Large intestine (tissue), 12 donors: ENCODE data around the gene ZNF160. TPM values are rescaled to one million over a fixed set of nuclear protein-coding genes. Genes with fewer than 3 reads are reported as not detected.

Experiments used
- DNase-seq, 2 donors: peaks; one replicate each; pipeline versions ENCODE4 v3.0.0 to v3.0.0-alpha.2; 2013
- H3K27ac ChIP-seq: one replicate; pipeline ENCODE4 v1.5.1; 2013; ENCODE audit warnings: low read length
- H3K27me3 ChIP-seq: 2 replicates; pipeline ENCODE4 v1.6.1; 2013; ENCODE audit warnings: low read length; ENCODE audit not compliant: control insufficient read depth, insufficient read depth
- H3K36me3 ChIP-seq: 2 replicates; pipeline ENCODE4 v1.6.1; 2013; ENCODE audit warnings: low read length; ENCODE audit not compliant: control insufficient read depth, insufficient read depth
- H3K4me1 ChIP-seq: one replicate; pipeline ENCODE4 v1.6.1; 2013; ENCODE audit warnings: low read length; ENCODE audit not compliant: control insufficient read depth, insufficient read depth
- H3K4me3 ChIP-seq: one replicate; pipeline ENCODE4 v1.5.1; 2013; ENCODE audit warnings: low read length
- H3K9me3 ChIP-seq: one replicate; pipeline ENCODE4 v1.6.1; 2013; ENCODE audit warnings: mild to moderate bottlenecking, low read depth, low read length, moderate library complexity; ENCODE audit not compliant: control insufficient read depth
- WGBS: methylation state at CpG from one replicate; pipeline ENCODE4 v1.1.5; 2013; ENCODE audit warnings: low lambda C conversion rate; ENCODE audit not compliant: insufficient coverage; 5-methylcytosine and 5-hydroxymethylcytosine counted together
- long read RNA-seq, 11 donors: transcript quantifications; one replicate each; lab custom pipeline, GENCODE V29; 2026
- polyA plus RNA-seq: library from polyadenylated mRNA; unstranded; fragments of 120-200 nt; gene quantifications from one replicate; pipeline ENCODE4 v1.2.1, GENCODE V29; 2013

ZNF160 gene
- polyA plus RNA-seq: 115 TPM
- long read RNA-seq, donor 1, full-length matches to known transcripts: 7 of 7 reads
- long read RNA-seq, donor 1, partial matches to known transcripts: 0 of 7 reads
- long read RNA-seq, donor 1, other reads (novel, unspliced or antisense): 0 of 7 reads
- long read RNA-seq, donor 2, full-length matches to known transcripts: 19 of 19 reads
- long read RNA-seq, donor 2, partial matches to known transcripts: 0 of 19 reads
- long read RNA-seq, donor 2, other reads (novel, unspliced or antisense): 0 of 19 reads
- long read RNA-seq, donor 3, full-length matches to known transcripts: 24 of 24 reads
- long read RNA-seq, donor 3, partial matches to known transcripts: 0 of 24 reads
- long read RNA-seq, donor 3, other reads (novel, unspliced or antisense): 0 of 24 reads
- long read RNA-seq, donor 4, full-length matches to known transcripts: 4 of 4 reads
- long read RNA-seq, donor 4, partial matches to known transcripts: 0 of 4 reads
- long read RNA-seq, donor 4, other reads (novel, unspliced or antisense): 0 of 4 reads
- long read RNA-seq, donor 5, full-length matches to known transcripts: 3 of 3 reads
- long read RNA-seq, donor 5, partial matches to known transcripts: 0 of 3 reads
- long read RNA-seq, donor 5, other reads (novel, unspliced or antisense): 0 of 3 reads
- long read RNA-seq, donor 6, full-length matches to known transcripts: 15 of 15 reads
- long read RNA-seq, donor 6, partial matches to known transcripts: 0 of 15 reads
- long read RNA-seq, donor 6, other reads (novel, unspliced or antisense): 0 of 15 reads
- long read RNA-seq, donor 7, full-length matches to known transcripts: 4 of 4 reads
- long read RNA-seq, donor 7, partial matches to known transcripts: 0 of 4 reads
- long read RNA-seq, donor 7, other reads (novel, unspliced or antisense): 0 of 4 reads
- long read RNA-seq, donor 8, full-length matches to known transcripts: 33 of 33 reads
- long read RNA-seq, donor 8, partial matches to known transcripts: 0 of 33 reads
- long read RNA-seq, donor 8, other reads (novel, unspliced or antisense): 0 of 33 reads
- long read RNA-seq, donor 9, full-length matches to known transcripts: 15 of 15 reads
- long read RNA-seq, donor 9, partial matches to known transcripts: 0 of 15 reads
- long read RNA-seq, donor 9, other reads (novel, unspliced or antisense): 0 of 15 reads
- long read RNA-seq, donor 10, full-length matches to known transcripts: 22 of 22 reads
- long read RNA-seq, donor 10, partial matches to known transcripts: 0 of 22 reads
- long read RNA-seq, donor 10, other reads (novel, unspliced or antisense): 0 of 22 reads
- long read RNA-seq, donor 11, full-length matches to known transcripts: 8 of 30 reads
- long read RNA-seq, donor 11, partial matches to known transcripts: 22 of 30 reads
- long read RNA-seq, donor 11, other reads (novel, unspliced or antisense): 0 of 30 reads

- H3K27me3 ChIP-seq: no peaks in the 10 kb centered on the region
- peak within 1 kb of the TSS; percentile 92 for H3K27ac ChIP-seq
- WGBS: 7% methylated on average over 3 of the region's 67 CpGs
- H3K36me3 ChIP-seq: peaks cover 19% of the 10 kb centered on the region
- DNase-seq: peak; percentile 98 to 99
- H3K9me3 ChIP-seq: no peaks in the 10 kb centered on the region
- peak within 1 kb of the TSS; percentile 78 for H3K4me3 ChIP-seq
- peaks cover 17% of the 10 kb centered on the region for H3K4me1 ChIP-seq
Observed at GRCh38 chr19:53103234-53104203, at the start of gene ZNF160. TSS of gene ZNF160 (minus strand) at chr19:53103422. CDS start at chr19:53086276, 17,146 bp downstream.

GRCh38 chr19:53147645-53148044 is 44.4 kb upstream of the ZNF160 start:
- H3K27ac ChIP-seq: no peak overlapping the region
- peaks cover 62% of the 10 kb centered on the region for H3K9me3 ChIP-seq
- H3K4me3 ChIP-seq: no peak overlapping the region
- peaks cover 46% of the 10 kb centered on the region for H3K36me3 ChIP-seq
- H3K4me1 ChIP-seq: no peaks in the 10 kb centered on the region
- no peak for DNase-seq
- no peaks in the 10 kb centered on the region for H3K27me3 ChIP-seq

GRCh38 chr19:53140351-53140750 is 37.1 kb upstream of the ZNF160 start:
- no peaks in the 10 kb centered on the region for H3K4me1 ChIP-seq
- peaks cover 50% of the 10 kb centered on the region for H3K9me3 ChIP-seq
- WGBS: 100% methylated on average over 1 of the region's 4 CpGs

GRCh38 chr19:53136432-53136831 is 33.2 kb upstream of the ZNF160 start:
- Histone ChIP-seq H3K27me3 (no peaks in the 10 kb centered on the region), H3K4me1 (no peaks in the 10 kb centered on the region), H3K27ac (no peak overlapping the region), H3K36me3 (peaks cover 3% of the 10 kb centered on the region), H3K4me3 (no peak overlapping the region), H3K9me3 (peaks cover 28% of the 10 kb centered on the region)
- DNase-seq: no peak
- no CpG with 5 or more reads among the region's 3 CpGs for WGBS

More at GRCh38 chr19:53140351-53140750, 37.1 kb upstream of the ZNF160 start:
- Histone ChIP-seq H3K27me3 (no peaks in the 10 kb centered on the region), H3K36me3 (peaks cover 22% of the 10 kb centered on the region), H3K27ac (no peak overlapping the region), H3K4me3 (no peak overlapping the region)
- no peak for DNase-seq

DNA sequence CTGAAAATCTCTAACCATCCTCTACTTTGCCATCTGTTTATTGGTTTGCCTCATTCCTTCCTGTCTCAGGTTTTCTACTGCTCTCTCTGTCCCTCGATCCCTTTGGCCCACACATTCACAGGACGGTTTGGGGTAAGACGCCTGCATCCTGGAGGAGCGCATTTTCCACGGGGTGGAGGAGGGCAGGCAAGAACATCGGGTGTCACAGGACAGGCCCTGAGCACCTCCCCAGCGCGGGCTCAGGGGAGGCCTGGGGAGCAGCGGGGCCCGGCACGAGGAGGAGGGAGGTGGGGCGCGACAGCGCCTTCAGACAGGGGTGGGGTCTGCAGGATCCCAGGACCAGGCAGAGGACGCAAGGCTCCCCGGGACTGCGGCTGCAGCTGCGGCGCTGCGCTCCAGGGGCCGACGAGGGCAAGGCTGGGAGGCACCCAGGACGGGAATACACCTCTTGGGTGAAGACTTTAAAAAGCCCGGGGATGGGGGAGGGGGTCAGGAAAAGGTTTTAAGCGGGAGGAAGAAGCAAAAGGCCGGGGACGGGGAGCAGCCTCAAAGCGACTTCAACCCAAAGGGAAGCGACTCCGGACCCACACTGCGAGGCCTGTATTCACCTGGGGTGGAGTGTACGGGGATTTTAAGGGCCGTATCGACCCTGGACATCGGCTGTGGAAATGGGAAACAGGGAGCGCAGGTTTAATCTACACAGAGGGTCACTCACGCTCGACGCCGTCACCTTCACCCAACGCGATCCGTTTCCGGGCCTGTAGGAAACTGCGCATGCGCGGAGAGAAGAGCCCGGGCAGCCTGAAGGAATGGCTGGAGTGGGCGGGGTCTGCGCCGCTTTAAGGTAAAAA is 29.1 kb upstream of the ZNF160 start, which contains the start of gene ZNF415:
ZNF415 (minus strand) TSS at position 770 of the 851 bp plus-strand sequence. CDS start 10,234 bp downstream, outside the sequence.
- 0% methylated on average over 1 of the region's 51 CpGs for WGBS
- Histone ChIP-seq H3K27ac (peak within 1 kb of the TSS; percentile 96), H3K4me3 (peak within 1 kb of the TSS; percentile 62), H3K4me1 (peaks cover 16% of the 10 kb centered on the region), H3K36me3 (no peaks in the 10 kb centered on the region), H3K9me3 (peaks cover 3% of the 10 kb centered on the region), H3K27me3 (no peaks in the 10 kb centered on the region)
- DNase-seq: peak; percentile 82 to 89

GRCh38 chr19:53131727-53132126 is 28.5 kb upstream of the ZNF160 start:
- Histone ChIP-seq H3K4me1 (peaks cover 18% of the 10 kb centered on the region), H3K27ac (peak overlapping the region; percentile 96), H3K4me3 (peak overlapping the region; percentile 62), H3K36me3 (no peaks in the 10 kb centered on the region), H3K27me3 (no peaks in the 10 kb centered on the region), H3K9me3 (peaks cover 3% of the 10 kb centered on the region)
- DNase-seq: peak in 1 of 2 donors; percentile 73
- WGBS: 15% methylated on average over 3 of the region's 6 CpGs

GRCh38 chr19:53131085-53131590 is 27.9 kb upstream of the ZNF160 start:
- peaks cover 18% of the 10 kb centered on the region for H3K4me1 ChIP-seq
- no peaks in the 10 kb centered on the region for H3K36me3 ChIP-seq
- peaks cover 3% of the 10 kb centered on the region for H3K9me3 ChIP-seq
- 70% methylated on average over 3 of the region's 4 CpGs for WGBS
- peak in 1 of 2 donors; percentile 57 for DNase-seq
- peak overlapping the region; percentile 62 for H3K4me3 ChIP-seq
- peak overlapping the region; percentile 96 for H3K27ac ChIP-seq
- no peaks in the 10 kb centered on the region for H3K27me3 ChIP-seq

GRCh38 chr19:53130506-53130905 is 27.3 kb upstream of the ZNF160 start:
- Histone ChIP-seq H3K27ac (peak overlapping the region; percentile 96), H3K36me3 (no peaks in the 10 kb centered on the region), H3K27me3 (no peaks in the 10 kb centered on the region), H3K9me3 (peaks cover 3% of the 10 kb centered on the region), H3K4me1 (peaks cover 24% of the 10 kb centered on the region), H3K4me3 (peak overlapping the region; percentile 16)
- WGBS: no CpG with 5 or more reads among the region's 7 CpGs
- peak; percentile 47 to 66 for DNase-seq
